Left lung (tissue), 10 donors: Measurements from ENCODE around the gene USP10. TPM values are rescaled to one million over a fixed set of nuclear protein-coding genes. Genes with fewer than 3 reads are reported as not detected.

Experiments
- ATAC-seq: fragments of 200-7000 bp; cut with Tn5 transposase; one replicate; pipeline ENCODE4 v1.9.1; 2020; ENCODE audit warnings: moderate library complexity
- DNase-seq, 4 donors: peaks; one replicate each; pipeline ENCODE4 v3.0.0-alpha.2; 2013 to 2020
- H3K27ac ChIP-seq, 2 donors: fragments of 200-600 bp; sonication (generic) in 1 of 2; one replicate each; pipeline versions ENCODE4 v1.5.0 to v1.8.0; 2020 to 2021
- H3K27me3 ChIP-seq, 2 donors: fragments of 200-600 bp; sonication (generic) in 1 of 2; one replicate each; pipeline versions ENCODE4 v1.5.0 to v1.8.0; 2020 to 2021
- H3K36me3 ChIP-seq, 2 donors: fragments of 200-600 bp; sonication (generic) in 1 of 2; one replicate each; pipeline versions ENCODE4 v1.5.0 to v1.8.0; 2020 to 2021
- H3K4me1 ChIP-seq, 2 donors: fragments of 200-600 bp; one replicate each; pipeline ENCODE4 v1.8.0; 2021
- H3K4me3 ChIP-seq, 2 donors: fragments of 200-600 bp; sonication (generic) in 1 of 2; one replicate each; pipeline versions ENCODE4 v1.5.0 to v1.8.0; 2020 to 2021; ENCODE audit warnings: mild to moderate bottlenecking in 1 of 2
- H3K9me3 ChIP-seq, 2 donors: fragments of 200-600 bp; sonication (generic) in 1 of 2; one replicate each; pipeline versions ENCODE4 v1.5.0 to v1.8.0; 2020 to 2021
- CTCF ChIP-seq, 2 donors: fragments of 200-600 bp; sonication (generic) in 1 of 2; IDR thresholded peaks; one replicate each; pipeline versions ENCODE4 v1.5.0 to v1.8.0; 2021; ENCODE audit warnings: antibody characterized with exemption in 2 of 2
- intact Hi-C, 2 donors: fragments of 100-400 bp; cut with DNase I; formaldehyde crosslinking; loops; one replicate each; pipeline versions ENCODE4 v1.11.2 to v1.14.2; 2022
- polyA plus RNA-seq, 6 donors: library from polyadenylated mRNA; unstranded; fragments of 120-200 nt; gene quantifications; one replicate each; pipeline ENCODE4 v1.2.1, GENCODE V29; 2013; ENCODE audit not compliant: insufficient read length in 6 of 6
- total RNA-seq, 2 donors: library from RNA; stranded (reverse); fragmentation: NEBNext Ultra II Directional; extraction: Animal tissue kit (Norgen Biotek cat#: 25700); gene quantifications; one replicate each; pipeline ENCODE4 v1.2.1, GENCODE V29; 2021
- donor health status: DM: no; HTN: yes; CAD: no.
- donor health status: DM: no; HTN: no; CAD: no.

Gene USP10
- total and polyA plus RNA-seq, 8 donors, result 57.4 to 102 (median 87.8) TPM

GRCh38 chr16:84765616-84766580 is 66.1 kb downstream of the USP10 start:
- no peak for TF ChIP-seq CTCF (IDR thresholded peaks at IDR 0.05)
- H3K36me3 ChIP-seq, result peaks cover 0 to 87% of the 10 kb centered on the region in 2 donors
- DNase-seq, result peak in 1 of 4 donors; percentile 19
- H3K4me3 ChIP-seq, result no peak overlapping the region
- H3K4me1 ChIP-seq, result peaks cover 0 to 16% of the 10 kb centered on the region in 2 donors
- H3K27me3 ChIP-seq, result no peaks in the 10 kb centered on the region
- no peak for ATAC-seq
- intact Hi-C loops, result no loop called here
- no peak overlapping the region for H3K27ac ChIP-seq
- H3K9me3 ChIP-seq, result no peaks in the 10 kb centered on the region

GRCh38 chr16:84766978-84767773 is 67.4 kb downstream of the USP10 start:
- DNase-seq (no peak), ATAC-seq (peak; percentile 79)
- Histone ChIP-seq H3K36me3 (peaks cover 0 to 85% of the 10 kb centered on the region in 2 donors), H3K4me1 (peaks cover 0 to 16% of the 10 kb centered on the region in 2 donors), H3K4me3 (no peak overlapping the region), H3K27ac (peak overlapping the region in 1 of 2 donors; percentile 6), H3K27me3 (no peaks in the 10 kb centered on the region), H3K9me3 (no peaks in the 10 kb centered on the region)
- intact Hi-C loops, result no loop called here
- TF ChIP-seq CTCF (IDR thresholded peaks at IDR 0.05), result no peak

GRCh38 chr16:84768061-84768807 is 68.4 kb downstream of the USP10 start:
- H3K36me3 ChIP-seq, result peaks cover 0 to 87% of the 10 kb centered on the region in 2 donors

GRCh38 chr16:84768808-84769197 is 69.0 kb downstream of the USP10 start:
- ATAC-seq, result no peak
- peaks cover 0 to 10% of the 10 kb centered on the region in 2 donors for H3K4me1 ChIP-seq
- H3K36me3 ChIP-seq, result peaks cover 0 to 87% of the 10 kb centered on the region in 2 donors
- intact Hi-C loops, result no loop called here
- DNase-seq, result no peak
- H3K27ac ChIP-seq, result no peak overlapping the region
- no peaks in the 10 kb centered on the region for H3K27me3 ChIP-seq
- no peak for TF ChIP-seq CTCF (IDR thresholded peaks at IDR 0.05)
- H3K9me3 ChIP-seq, result no peaks in the 10 kb centered on the region
- no peak overlapping the region for H3K4me3 ChIP-seq

More at GRCh38 chr16:84768061-84768807, 68.4 kb downstream of the USP10 start:
- Histone ChIP-seq H3K9me3 (no peaks in the 10 kb centered on the region), H3K4me3 (no peak overlapping the region), H3K4me1 (peaks cover 0 to 10% of the 10 kb centered on the region in 2 donors), H3K27me3 (no peaks in the 10 kb centered on the region), H3K27ac (no peak overlapping the region)
- intact Hi-C loops, result no loop called here
- no peak for TF ChIP-seq CTCF (IDR thresholded peaks at IDR 0.05)
- DNase-seq (no peak), ATAC-seq (no peak)
